Measurements from ENCODE around the gene LRRC26.

Gene LRRC26

GRCh38 chr9:137164370-137165249 is 5.2 kb downstream of the LRRC26 start:
- no peak for DNase-seq (ENCODE audit: insufficient read length, low spot score)
- no peak for FAIRE-seq

GRCh38 chr9:137163805-137164204 is 6.0 kb downstream of the LRRC26 start:
- TF ChIP-seq CTCF (IDR thresholded peaks at IDR 0.05; ENCODE audit: insufficient read depth, missing control alignments) = no peak
- no peak for FAIRE-seq
- DNase-seq (ENCODE audit: insufficient read length, low spot score) = no peak

More at GRCh38 chr9:137164370-137165249, 5.2 kb downstream of the LRRC26 start:
- TF ChIP-seq CTCF (IDR thresholded peaks at IDR 0.05; ENCODE audit: insufficient read depth, missing control alignments) = no peak

- DNase-seq (ENCODE audit: insufficient read length, low spot score) = no peak
- no peak for TF ChIP-seq CTCF (IDR thresholded peaks at IDR 0.05; ENCODE audit: insufficient read depth, missing control alignments)
- FAIRE-seq = no peak
Observed at GRCh38 chr9:137163365-137163715, 6.5 kb downstream of the LRRC26 start.

- TF ChIP-seq CTCF (IDR thresholded peaks at IDR 0.05; ENCODE audit: insufficient read depth, missing control alignments) = peak; percentile 12
- FAIRE-seq = no peak
- no peak for DNase-seq (ENCODE audit: insufficient read length, low spot score)
Observed at GRCh38 chr9:137162505-137163364, 7.1 kb downstream of the LRRC26 start.

- FAIRE-seq = no peak
- DNase-seq (ENCODE audit: insufficient read length, low spot score) = no peak
- no peak for TF ChIP-seq CTCF (IDR thresholded peaks at IDR 0.05; ENCODE audit: insufficient read depth, missing control alignments)
Observed at GRCh38 chr9:137161558-137162486, 8.0 kb downstream of the LRRC26 start.

GRCh38 chr9:137160716-137161557 is 8.9 kb downstream of the LRRC26 start:
- no peak for DNase-seq (ENCODE audit: insufficient read length, low spot score)
- FAIRE-seq = no peak
- no peak for TF ChIP-seq CTCF (IDR thresholded peaks at IDR 0.05; ENCODE audit: insufficient read depth, missing control alignments)
